HPDE6-E6E7 (cell line): ENCODE results near the gene DMAP1.

Experiments
- DNase-seq: peaks from one replicate; pipeline ENCODE4 v3.0.0; 2011; ENCODE audit warnings: missing footprints; ENCODE audit errors: extremely low spot score

Gene DMAP1

DNA sequence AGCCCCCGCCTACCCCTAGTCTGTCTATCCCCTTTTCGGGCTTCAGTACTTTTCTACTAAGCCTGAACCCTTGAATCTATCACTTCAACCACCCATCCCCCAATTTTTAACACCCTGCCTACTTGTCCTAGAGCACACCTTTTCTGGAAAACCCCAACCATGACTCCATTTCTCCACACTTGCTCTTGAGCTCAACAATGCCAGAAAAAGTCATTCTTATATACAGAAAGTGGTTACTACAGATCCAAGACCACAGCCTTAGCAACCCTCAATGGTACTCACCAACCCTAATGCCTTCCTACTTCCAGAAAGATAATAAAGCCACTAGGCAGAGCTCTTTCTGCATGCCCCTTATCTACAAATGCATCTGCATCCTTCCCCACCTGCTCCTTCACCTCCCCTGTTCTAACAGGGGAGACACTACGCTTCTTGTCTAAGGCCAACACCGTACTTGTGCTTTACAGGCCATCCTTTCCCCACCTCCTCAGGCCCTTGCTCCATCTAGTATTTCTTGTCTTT, 41.2 kb downstream of the DMAP1 start:
- no peak for DNase-seq

DNA sequence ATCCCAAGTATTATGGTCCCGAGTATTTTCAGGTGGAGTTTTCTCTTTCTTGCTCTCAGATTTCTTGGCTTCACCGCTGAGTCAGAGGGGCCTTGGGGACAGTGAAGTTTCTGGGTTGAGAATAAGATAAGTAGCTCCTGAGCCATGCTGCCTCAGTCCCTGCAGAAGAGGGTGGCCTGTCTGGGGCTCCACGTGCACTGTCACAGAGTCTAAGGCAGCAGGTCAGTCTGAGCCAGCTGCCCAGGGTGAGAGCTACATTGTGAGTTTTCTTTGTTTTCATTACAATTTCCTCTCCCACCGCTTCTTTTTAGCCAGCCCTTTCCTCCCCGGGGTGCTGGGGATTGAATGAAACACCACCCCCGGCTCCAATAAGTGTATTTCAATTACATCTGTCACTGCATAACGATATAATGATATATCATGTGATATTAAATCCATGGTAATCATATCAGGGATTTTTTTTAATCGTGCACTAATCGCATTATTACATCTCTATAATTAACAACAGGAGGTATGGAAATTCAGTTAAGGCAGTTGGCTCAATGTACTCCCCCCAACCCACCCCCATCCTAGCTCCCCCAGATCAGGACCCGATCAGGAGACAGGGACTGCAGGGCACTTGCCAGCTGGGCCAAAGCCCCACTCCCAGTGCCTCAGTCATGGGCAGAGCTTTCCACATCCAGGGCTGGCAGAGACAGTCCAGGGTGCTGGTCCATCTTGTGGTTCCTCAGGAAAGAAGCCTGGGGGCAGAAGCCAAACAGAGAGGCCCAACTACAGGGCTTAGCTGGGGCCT, 43.7 kb downstream of the DMAP1 start:
- no peak for DNase-seq

DNA sequence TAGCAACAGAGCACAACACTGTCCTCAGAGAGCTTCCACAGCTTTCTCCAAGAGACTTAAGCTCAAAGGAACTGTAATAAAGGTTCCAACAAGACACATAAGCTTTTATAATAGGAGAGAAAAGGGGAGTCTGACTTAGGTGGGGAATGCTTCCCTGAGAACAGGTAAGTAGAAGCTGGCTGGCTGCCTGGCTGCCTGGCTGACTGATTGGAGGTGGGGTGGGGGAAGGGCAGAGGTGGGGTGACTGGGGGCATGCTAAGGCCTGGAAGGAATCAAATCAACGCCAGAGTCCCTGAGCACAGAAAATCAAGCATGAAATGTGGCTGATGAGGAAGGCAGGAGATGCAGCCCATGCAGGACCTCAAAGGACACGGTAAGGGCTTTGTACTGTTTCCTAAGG, 45.8 kb downstream of the DMAP1 start:
- no peak for DNase-seq

DNA sequence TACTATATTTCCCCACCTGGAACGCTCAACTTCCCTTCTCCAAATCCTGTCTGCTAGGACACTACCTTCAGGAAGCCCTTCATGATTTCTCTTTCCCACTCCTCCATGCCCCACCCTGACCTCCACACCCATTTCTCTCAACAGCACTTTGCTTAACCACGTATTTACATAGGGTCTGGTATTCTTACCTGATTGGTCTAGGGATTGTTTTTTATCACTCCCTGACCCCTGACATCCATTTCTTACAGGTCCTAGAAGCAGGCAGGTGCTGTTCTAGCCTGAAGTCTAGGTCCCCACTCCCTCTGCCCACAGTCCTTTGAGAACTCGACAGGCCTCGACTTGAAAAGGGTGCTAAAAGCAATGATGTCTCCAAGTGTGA, 47.5 kb downstream of the DMAP1 start:
- no peak for DNase-seq

DNA sequence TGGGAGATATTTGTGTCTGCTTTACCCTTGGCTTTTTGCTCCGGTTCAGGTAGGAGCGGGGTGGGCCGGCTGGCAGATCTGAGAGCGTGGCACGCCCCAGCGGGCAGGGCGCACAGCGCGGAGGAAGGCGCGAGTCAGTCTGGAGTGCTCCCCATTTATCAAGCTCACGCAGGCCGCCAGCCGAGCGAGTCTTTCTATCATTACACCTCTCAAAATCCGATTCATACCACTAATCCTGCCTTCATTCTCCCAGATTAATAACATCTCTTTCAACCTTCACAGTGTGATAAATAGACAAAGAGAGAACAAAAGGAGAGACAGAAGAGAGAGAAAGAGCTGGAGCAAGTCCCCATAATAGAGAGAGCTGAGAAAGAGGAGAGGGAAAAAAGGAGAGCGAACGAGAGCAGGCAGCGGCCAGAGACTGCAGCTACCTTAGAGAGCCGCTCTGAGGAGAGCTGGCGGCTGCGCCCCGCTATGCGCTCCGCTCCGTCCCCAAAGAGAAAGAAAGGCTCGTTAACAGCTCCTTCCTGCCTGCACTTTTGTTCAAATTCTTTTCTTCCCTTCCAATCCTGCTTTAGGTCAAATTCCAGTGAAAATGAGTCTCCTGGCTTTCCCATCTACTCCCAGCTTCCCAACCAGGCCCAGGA, 48.0 kb downstream of the DMAP1 start:
- no peak for DNase-seq

DNA sequence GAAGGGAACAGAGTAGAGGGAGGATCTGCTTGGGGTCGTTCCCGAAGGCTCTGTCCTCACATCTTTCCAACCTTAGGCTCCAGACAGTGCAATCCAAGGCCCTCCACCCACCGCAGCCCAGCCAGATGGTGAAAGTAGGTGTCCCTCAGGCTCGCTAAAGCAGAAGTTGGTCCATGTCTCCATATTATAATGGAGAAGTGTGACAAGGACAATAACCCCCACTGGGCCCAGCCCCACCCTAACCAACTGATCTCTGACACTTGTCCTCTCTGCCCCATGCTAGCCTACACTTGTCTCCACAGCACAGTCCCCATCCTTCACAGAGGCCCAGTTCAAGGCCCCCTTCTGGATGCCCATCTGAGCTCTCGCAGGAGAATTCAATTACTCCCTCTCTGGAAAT, 48.7 kb downstream of the DMAP1 start:
- no peak for DNase-seq

DNA sequence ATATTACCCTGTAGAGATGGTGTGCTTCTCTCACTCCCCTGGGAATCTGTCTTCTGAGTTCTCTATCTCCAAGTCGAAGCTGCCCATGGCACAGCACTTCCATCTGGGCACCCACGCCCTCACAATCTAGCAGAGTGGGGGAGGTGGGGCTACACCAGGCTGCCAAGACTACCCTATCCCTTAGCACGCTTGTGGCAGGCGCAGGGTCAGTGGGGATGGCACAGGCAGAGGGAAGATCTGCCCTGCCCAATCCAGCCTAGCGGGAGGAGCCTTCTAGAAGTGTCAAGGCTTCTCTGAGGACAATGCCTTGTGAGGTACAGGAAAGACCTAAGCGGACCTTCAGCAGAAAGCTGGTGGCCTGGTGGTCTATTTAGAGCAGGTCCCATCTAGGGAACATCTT, 49.1 kb downstream of the DMAP1 start:
- no peak for DNase-seq

DNA sequence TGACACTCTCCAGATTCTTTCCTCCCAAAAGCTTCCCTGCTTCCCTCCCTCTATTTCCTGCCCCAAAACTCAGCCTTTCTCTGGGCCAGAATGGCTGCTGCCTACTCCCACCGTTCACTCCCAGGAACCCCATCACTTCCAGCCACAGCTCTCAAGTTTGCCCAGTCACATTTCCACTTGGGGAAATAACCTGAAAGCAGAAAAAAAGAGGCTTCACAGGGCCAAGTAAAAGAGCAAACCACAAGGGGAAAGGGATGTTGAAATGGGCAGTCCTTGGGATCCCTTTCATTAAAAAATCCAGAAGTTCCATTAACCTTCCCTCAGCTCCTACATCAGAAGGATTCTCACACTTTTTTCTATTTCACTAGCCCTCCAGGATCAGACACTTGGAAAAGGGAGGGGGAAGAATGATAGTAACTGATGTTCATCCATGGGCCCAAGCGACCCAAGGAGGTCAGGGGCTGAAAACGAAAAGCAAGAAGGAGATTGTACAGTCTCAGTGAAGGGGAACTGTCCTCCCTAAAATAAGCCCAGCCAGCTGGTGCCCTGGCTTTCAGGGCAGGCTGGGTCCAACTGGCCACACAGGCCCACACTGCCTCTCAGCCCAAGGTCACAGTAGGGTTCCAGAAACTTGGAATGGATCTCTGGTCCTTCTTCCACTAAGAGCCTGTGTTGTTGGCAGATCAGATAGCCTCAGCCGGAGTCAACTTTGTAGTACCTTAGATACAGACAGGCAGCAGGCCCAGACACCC, 49.7 kb downstream of the DMAP1 start:
- DNase-seq = no peak

DNA sequence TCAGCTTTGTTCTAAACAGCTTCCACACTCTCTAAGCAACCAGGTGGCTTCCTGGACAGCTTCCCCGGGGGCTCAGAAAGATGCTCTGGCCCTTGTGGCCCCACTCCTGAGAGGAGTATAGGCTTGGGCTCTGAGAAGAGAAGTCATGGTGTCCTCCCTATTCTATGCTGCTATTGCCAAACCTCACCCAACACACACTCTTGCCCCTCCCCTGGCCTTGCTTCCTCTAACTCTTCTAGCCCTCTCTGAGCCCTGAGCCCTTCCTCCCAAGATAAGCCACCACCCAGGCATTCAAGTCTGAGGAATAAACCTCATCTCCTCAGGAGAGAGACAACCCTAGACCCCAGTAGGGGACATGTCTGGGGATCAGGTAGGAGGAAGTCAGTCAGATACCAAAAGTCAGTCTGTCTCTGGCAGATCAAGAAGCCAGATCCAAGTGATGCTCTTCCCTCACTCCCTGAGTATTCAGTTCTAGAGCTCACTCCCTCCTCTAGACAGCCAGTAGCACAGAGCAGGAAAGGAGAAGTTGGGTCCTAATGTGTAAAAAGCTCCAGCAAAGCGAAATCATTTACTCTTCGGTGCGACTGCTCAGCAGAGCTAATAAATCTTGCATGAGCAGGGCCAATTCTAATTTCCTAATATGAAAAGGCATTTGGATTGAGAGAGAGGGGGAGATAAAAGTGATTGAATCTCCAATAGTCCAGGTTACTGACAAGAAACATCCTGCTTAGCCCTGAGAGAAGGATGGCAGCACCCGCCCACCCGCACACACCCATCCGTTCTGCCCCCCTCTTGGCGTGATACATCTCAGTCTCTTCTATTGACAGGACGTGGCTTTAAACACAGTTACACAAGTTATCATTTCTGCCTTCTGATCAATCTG, 50.5 kb downstream of the DMAP1 start:
- DNase-seq = no peak

DNA sequence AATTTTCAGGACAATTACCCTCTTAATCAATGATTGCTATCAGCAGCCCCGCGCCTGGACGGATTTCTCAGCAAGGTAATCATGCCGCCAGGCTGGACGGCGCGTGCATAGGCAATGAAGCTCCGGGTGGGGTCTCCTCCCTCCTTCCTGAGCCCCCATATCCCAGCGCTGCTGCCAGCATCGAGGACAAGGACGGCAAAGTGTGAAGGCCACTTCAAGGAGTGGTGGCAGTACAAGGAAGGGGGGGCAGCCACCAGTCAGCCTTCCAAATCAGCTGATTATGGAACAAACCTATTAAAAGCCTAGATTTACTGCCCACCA, 51.1 kb downstream of the DMAP1 start:
- no peak for DNase-seq

DNA sequence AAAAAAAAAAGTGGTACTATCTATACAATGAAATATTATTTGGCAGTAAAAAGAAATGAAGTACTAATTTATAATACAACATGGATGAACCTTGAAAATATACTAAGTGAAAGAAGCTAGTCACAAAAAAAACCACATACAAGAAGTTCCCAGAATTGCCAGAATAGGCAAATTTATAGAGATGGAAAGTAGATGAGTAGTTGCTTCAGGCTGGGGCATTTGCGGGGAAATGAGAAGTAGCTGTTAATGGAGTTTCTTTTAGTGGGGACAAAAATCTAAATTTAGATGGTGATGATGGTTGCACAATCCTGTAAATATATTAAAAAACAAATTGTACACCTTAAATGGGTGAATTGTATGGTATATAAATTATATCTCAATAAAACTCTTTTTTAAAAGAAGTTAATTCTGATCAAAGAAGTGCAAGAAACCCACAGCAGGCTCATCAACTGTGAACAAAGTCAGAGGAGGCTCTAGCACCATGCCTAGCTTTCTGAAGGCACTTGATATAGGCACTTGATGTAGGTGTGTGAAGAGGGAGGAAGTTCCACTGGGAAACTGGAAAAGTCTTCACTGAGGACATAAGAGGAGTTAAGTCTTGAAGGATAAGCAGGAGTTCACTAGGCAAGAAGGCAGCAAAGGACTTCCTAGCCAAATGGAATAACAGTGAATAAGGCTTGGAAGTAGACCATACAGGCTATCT, 52.5 kb downstream of the DMAP1 start:
- no peak for DNase-seq

DNA sequence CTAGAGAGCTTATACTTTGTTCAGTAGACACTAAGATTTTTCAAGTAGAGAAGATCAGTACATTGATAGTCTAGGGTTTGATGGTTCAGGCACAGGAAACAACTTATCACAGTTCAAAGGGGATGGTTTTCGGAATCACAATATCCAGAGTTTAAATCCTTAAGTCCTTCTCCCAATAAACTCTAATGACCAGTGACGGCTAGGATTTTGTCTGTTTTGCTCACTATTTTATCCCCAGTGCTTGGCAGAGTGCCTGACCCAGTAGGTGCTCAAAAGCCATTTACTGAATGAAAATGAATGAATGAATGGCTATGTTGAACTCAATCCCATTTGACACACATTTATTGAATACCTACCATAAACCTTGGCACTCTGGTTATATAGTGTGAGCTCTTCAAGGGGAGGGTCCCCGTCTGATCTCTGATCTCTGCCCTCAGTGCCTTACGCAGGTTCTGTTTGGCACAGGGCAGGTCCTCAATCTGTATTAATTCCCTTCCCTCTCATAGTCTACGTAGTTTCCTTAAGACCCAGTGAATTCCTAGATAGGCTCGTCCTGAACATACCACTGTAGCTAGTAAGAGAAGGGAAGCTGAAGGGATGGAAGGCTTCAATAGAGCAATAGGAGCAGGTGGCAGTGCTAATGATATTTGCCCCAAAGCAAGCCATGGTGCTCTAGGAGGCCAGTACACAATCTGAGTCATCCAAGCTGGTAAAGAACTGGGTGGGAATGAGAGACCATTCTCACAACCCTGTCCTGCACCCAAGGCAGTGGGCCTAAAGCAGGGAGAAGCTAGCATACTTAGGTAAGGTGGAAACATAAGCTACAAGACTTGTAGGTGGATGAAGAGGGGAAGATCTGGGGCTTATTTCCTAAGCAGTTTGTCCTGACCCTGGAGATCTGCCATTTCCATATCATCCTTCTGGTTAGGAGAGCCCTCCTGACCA, 53.4 kb downstream of the DMAP1 start:
- no peak for DNase-seq

DNA sequence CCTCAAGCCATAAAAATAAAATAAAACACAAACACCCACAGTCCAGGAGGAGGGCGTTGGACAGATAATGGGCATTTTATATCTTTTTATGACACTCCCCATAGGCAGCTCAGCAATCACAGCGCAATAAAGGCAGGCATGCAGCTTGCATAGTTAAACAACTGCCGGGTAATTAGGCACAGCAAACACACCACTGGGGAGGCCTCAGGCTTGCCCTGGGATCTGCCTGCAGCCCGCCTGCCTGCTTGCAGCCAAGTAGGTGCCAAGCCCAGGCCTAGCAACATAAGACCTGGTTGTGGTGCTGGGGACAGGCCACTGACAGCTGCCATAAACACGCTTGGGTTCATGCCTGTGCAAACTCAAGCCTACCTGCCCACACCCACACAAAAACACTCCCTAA, 54.2 kb downstream of the DMAP1 start:
- DNase-seq = no peak

DNA sequence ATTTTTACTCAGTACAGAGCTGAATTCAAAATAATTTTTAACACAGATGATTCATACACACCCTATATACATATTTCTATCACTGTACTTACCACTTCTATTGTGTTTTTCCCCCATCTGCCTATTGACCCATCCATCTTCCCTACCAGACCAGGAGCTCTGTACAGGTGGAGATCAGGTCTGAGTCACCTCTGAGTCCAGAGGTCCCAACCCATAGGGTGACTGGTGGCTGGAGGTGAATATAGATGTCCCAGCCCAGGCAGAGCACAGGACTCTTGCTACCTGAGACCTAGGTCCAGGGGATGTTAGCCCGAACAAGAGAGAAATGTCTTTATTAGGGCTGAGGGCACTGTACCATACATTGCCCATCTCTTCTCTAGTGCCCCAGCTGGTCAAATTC, 54.8 kb downstream of the DMAP1 start:
- DNase-seq = no peak
